Measurements from ENCODE around the gene CAMKK2.
A peak's percentile ranks its signal among the peaks of the same experiment; 100 is the strongest.

CAMKK2 gene

DNA sequence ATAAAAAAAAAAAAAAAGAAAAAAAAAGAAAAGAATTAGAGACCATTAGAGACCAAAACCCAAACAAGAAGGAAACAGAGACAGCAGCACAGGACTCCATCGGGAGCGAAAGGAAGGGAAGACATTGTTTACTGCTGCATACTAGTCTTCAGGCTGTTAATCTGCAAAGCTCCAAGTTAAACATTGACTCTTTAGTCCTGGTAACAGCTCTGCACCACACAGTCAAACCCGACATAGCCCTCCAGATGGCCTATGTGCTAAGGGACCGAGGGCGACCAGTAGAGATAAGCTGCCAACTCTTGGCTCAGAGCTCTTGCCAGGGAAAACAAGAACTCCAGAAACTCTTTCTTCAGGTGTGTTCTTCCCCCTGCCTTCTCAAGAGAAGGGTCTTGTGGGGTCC lies 78.7 kb downstream of the CAMKK2 start:
- no peak for DNase-seq (ENCODE audit: extremely low spot score)
- POLR2A ChIA-PET, result interaction anchor here (0.5 kb wide), 1 partner anchor 774 kb away, joined by 5 read pairs; no protein-coding TSS in a partner anchor
- TF ChIP-seq SUZ12 (IDR thresholded peaks at IDR 0.05) (no peak), TARDBP (IDR thresholded peaks at IDR 0.05) (no peak), LEF1 (IDR thresholded peaks at IDR 0.05; ENCODE audit: borderline replicate concordance) (no peak), FOXM1 (IDR thresholded peaks at IDR 0.05; ENCODE audit: borderline replicate concordance) (no peak)
- CTCF ChIA-PET, result interaction anchor here (0.6 kb wide), 1 partner anchor 12 kb away, joined by 3 read pairs; no protein-coding TSS in a partner anchor

DNA sequence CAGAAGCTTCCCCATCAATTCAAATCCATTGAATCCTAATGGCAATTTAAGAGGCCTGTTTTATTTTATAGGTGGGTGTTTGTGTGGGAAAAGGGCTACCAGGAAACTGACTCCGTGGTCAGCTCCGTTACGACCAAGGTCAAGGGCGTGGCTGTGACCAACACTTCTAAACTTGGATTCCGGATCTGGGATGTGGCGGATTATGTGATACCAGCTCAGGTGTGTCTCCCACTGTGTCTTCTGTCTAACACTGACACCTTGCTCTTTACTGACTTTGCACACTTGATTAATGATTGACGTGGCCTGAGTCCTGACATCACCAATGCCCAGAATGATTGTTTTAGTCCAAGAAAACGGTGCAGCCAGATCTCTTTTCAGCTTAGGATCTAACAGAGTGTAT lies 79.4 kb downstream of the CAMKK2 start:
- TF ChIP-seq CTBP1 (IDR thresholded peaks at IDR 0.05; ENCODE audit: borderline replicate concordance), result no peak
- no peak for TF ChIP-seq FOXM1 (IDR thresholded peaks at IDR 0.05; ENCODE audit: borderline replicate concordance)
- TF ChIP-seq PKNOX1 (IDR thresholded peaks at IDR 0.05), result peak; percentile 29; the same call in 1 of the 2 replicates
- ChIA-PET CTCF (no interaction called here), POLR2A (no interaction called here)
- DNase-seq (ENCODE audit: extremely low spot score), result no peak

GRCh38 chr12:121216102-121216501 lies 80.4 kb downstream of the CAMKK2 start:
- DNase-seq (ENCODE audit: extremely low spot score), result no peak
- TF ChIP-seq PKNOX1 (IDR thresholded peaks at IDR 0.05) (no peak), TARDBP (IDR thresholded peaks at IDR 0.05) (no peak), BHLHE40 (IDR thresholded peaks at IDR 0.05; ENCODE audit: borderline replicate concordance) (no peak), FOXA1 (IDR thresholded peaks at IDR 0.05) (no peak), ZNF384 (IDR thresholded peaks at IDR 0.05) (no peak), L3MBTL2 (conservative IDR thresholded peaks at IDR 0.05) (no peak), ELF4 (IDR thresholded peaks at IDR 0.05) (no peak)
- CTCF ChIA-PET, result no interaction called here
- POLR2A ChIA-PET, result no interaction called here

- DNase-seq (ENCODE audit: extremely low spot score), result no peak
- ChIA-PET POLR2A (no interaction called here), CTCF (no interaction called here)
Observed at GRCh38 chr12:121214855-121215745, 81.4 kb downstream of the CAMKK2 start.

DNA sequence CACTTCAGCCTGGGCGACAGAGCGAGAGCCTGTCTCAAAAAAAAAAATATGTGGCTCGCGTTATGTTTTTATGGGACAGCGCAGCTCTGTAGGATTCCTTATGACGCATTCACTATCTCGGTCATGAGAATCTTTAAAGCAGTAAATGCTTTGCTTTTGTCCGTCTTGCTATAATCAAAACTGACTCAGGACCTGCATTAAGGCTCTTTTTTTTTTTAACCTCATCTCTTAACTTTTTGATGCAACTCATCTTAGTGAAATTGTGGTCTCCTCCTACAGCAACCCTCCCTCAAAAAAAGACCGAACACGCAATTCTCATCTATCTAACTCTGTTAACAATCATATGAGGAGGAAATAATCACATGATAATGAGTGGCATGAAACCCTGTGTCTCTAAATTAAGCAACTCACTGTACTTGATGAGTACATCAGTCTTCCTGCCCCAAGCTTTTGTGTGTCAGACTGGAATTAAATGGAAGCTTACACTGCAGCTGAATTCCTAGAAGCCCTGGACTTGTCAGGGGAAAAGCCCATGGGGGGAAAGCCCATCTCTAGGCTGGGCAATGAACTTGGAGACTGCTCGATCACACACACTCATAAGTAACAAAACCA lies 82.2 kb downstream of the CAMKK2 start:
- POLR2A ChIA-PET, result no interaction called here
- TF ChIP-seq FOXK2 (IDR thresholded peaks at IDR 0.05) (no peak), FOXA1 (IDR thresholded peaks at IDR 0.05) (no peak), HDGF (IDR thresholded peaks at IDR 0.05; ENCODE audit: borderline replicate concordance) (no peak), NFRKB (IDR thresholded peaks at IDR 0.05) (no peak), L3MBTL2 (conservative IDR thresholded peaks at IDR 0.05) (no peak), BHLHE40 (IDR thresholded peaks at IDR 0.05; ENCODE audit: borderline replicate concordance) (no peak), SUZ12 (IDR thresholded peaks at IDR 0.05) (no peak), ZNF384 (IDR thresholded peaks at IDR 0.05) (no peak), SP1 (IDR thresholded peaks at IDR 0.05) (no peak)
- no peak for DNase-seq (ENCODE audit: extremely low spot score)
- CTCF ChIA-PET, result no interaction called here

More at GRCh38 chr12:121214855-121215745, 81.4 kb downstream of the CAMKK2 start:
- no peak for TF ChIP-seq ARNT (IDR thresholded peaks at IDR 0.05)
- no peak for TF ChIP-seq FOXK2 (IDR thresholded peaks at IDR 0.05)
- no peak for TF ChIP-seq ZNF384 (IDR thresholded peaks at IDR 0.05)
- no peak for TF ChIP-seq ELF4 (IDR thresholded peaks at IDR 0.05)
- TF ChIP-seq PKNOX1 (IDR thresholded peaks at IDR 0.05), result no peak
- TF ChIP-seq NFRKB (IDR thresholded peaks at IDR 0.05), result no peak
- TF ChIP-seq BHLHE40 (IDR thresholded peaks at IDR 0.05; ENCODE audit: borderline replicate concordance), result no peak
- TF ChIP-seq TARDBP (IDR thresholded peaks at IDR 0.05), result no peak
- no peak for TF ChIP-seq FOXA1 (IDR thresholded peaks at IDR 0.05)
- no peak for TF ChIP-seq CTBP1 (IDR thresholded peaks at IDR 0.05; ENCODE audit: borderline replicate concordance)
- TF ChIP-seq SP1 (IDR thresholded peaks at IDR 0.05), result no peak
- TF ChIP-seq SUZ12 (IDR thresholded peaks at IDR 0.05), result no peak
- TF ChIP-seq HDGF (IDR thresholded peaks at IDR 0.05; ENCODE audit: borderline replicate concordance), result no peak
- no peak for TF ChIP-seq LEF1 (IDR thresholded peaks at IDR 0.05; ENCODE audit: borderline replicate concordance)
- no peak for TF ChIP-seq FOXM1 (IDR thresholded peaks at IDR 0.05; ENCODE audit: borderline replicate concordance)
- no peak for TF ChIP-seq L3MBTL2 (conservative IDR thresholded peaks at IDR 0.05)

- no peak for DNase-seq (ENCODE audit: extremely low spot score)
- no peak for TF ChIP-seq SUZ12 (IDR thresholded peaks at IDR 0.05)
- TF ChIP-seq ARNT (IDR thresholded peaks at IDR 0.05), result no peak
- TF ChIP-seq LEF1 (IDR thresholded peaks at IDR 0.05; ENCODE audit: borderline replicate concordance), result no peak
- TF ChIP-seq ELF4 (IDR thresholded peaks at IDR 0.05), result no peak
- TF ChIP-seq L3MBTL2 (conservative IDR thresholded peaks at IDR 0.05), result no peak
- TF ChIP-seq FOXA1 (IDR thresholded peaks at IDR 0.05), result no peak
- TF ChIP-seq BHLHE40 (IDR thresholded peaks at IDR 0.05; ENCODE audit: borderline replicate concordance), result no peak
- no peak for TF ChIP-seq HDGF (IDR thresholded peaks at IDR 0.05; ENCODE audit: borderline replicate concordance)
- no peak for TF ChIP-seq ZNF384 (IDR thresholded peaks at IDR 0.05)
- TF ChIP-seq CTBP1 (IDR thresholded peaks at IDR 0.05; ENCODE audit: borderline replicate concordance), result no peak
- TF ChIP-seq FOXK2 (IDR thresholded peaks at IDR 0.05), result no peak
- no peak for TF ChIP-seq NFRKB (IDR thresholded peaks at IDR 0.05)
- POLR2A ChIA-PET, result no interaction called here
- CTCF ChIA-PET, result no interaction called here
Observed at GRCh38 chr12:121212875-121213274, 83.6 kb downstream of the CAMKK2 start.

All from HEK293T (cell line).